Measurements from ENCODE around the gene ANKLE2.
"Not testable (repeated sequence)": the region's sequence is repeated elsewhere in the genome, so short reads cannot be mapped to it uniquely, and the experiment has no call there.

DNA sequence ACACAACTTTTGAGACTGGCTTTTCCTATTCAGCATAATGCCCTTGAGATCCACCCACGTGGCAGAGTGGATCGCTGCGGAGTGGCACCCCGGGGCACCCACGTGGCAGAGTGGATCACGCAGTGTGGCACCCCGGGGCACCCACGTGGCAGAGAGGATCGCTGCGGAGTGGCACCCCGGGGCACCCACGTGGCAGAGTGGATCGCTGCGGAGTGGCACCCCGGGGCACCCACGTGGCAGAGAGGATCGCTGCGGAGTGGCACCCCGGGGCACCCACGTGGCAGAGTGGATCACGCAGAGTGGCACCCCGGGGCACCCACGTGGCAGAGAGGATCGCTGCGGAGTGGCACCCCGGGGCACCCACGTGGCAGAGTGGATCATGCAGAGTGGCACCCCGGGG, 2.8 kb downstream of the ANKLE2 start:
- TF ChIP-seq, protein P1, sequence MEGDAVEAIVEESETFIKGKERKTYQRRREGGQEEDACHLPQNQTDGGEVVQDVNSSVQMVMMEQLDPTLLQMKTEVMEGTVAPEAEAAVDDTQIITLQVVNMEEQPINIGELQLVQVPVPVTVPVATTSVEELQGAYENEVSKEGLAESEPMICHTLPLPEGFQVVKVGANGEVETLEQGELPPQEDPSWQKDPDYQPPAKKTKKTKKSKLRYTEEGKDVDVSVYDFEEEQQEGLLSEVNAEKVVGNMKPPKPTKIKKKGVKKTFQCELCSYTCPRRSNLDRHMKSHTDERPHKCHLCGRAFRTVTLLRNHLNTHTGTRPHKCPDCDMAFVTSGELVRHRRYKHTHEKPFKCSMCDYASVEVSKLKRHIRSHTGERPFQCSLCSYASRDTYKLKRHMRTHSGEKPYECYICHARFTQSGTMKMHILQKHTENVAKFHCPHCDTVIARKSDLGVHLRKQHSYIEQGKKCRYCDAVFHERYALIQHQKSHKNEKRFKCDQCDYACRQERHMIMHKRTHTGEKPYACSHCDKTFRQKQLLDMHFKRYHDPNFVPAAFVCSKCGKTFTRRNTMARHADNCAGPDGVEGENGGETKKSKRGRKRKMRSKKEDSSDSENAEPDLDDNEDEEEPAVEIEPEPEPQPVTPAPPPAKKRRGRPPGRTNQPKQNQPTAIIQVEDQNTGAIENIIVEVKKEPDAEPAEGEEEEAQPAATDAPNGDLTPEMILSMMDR (conservative IDR thresholded peaks at IDR 0.05; ENCODE audit: low read depth, low read length): not testable (repeated sequence)
- TF ChIP-seq EZH2 (IDR thresholded peaks at IDR 0.05; ENCODE audit: low read length, unreplicated experiment): not testable (repeated sequence)

All from PC-3 (cell line).